ENCODE measurements around the gene MCF2L.
"Not testable (repeated sequence)": the region's sequence is repeated elsewhere in the genome, so short reads cannot be mapped to it uniquely, and the experiment has no call there.

The MCF2L gene

DNA sequence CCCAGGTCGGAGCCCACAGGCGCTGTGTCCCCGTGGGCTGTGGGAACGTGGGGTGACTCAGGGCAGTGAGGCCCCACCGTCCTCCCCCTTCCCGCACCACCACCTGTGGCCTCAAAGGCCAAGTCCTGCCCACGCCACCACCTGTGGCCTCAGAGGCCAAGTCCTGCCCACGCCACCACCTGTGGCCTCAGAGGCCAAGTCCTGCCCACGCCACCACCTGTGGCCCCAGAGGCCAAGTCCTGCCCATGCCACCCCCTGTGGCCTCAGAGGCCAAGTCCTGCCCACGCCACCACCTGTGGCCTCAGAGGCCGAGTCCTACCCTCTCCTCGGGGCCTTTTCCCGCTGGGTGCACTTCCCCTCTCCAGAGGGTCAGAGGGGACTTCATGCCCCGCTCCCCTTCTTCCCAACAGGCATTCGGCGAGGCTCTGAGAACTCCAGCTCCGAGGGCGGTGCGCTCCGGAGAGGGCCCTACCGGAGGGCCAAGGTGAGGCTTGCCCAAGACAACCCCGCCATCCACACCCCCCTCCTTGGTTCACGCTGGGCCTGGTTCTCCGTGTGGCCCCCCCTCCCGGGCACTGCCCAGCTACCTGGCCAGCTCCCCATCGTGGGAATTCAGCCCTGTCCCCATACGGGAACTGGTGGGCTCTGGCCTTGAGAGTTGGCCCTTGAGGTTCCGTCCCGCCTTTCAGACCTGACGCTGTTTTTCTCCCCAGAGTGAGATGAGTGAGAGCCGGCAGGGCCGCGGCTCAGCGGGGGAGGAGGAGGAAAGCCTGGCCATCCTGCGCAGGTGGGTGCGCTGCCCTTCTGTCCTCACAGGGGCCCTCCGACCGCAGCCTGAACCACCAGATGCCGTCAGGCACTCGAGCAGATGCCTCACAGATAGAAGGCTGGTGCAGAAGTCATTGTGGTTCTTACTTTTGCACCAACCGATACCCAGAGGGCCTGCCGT is 109.2 kb downstream of the MCF2L start:
- Mint-ChIP-seq H3K36me3 (ENCODE audit: low read depth) (no peaks in the 10 kb centered on the region), H3K9me3 (no peaks in the 10 kb centered on the region), H3K27me3 (no peaks in the 10 kb centered on the region), H3K27ac (no peak overlapping the region), H3K4me1 (ENCODE audit: low read depth) (no peaks in the 10 kb centered on the region), H3K4me3 (no peak overlapping the region)

DNA sequence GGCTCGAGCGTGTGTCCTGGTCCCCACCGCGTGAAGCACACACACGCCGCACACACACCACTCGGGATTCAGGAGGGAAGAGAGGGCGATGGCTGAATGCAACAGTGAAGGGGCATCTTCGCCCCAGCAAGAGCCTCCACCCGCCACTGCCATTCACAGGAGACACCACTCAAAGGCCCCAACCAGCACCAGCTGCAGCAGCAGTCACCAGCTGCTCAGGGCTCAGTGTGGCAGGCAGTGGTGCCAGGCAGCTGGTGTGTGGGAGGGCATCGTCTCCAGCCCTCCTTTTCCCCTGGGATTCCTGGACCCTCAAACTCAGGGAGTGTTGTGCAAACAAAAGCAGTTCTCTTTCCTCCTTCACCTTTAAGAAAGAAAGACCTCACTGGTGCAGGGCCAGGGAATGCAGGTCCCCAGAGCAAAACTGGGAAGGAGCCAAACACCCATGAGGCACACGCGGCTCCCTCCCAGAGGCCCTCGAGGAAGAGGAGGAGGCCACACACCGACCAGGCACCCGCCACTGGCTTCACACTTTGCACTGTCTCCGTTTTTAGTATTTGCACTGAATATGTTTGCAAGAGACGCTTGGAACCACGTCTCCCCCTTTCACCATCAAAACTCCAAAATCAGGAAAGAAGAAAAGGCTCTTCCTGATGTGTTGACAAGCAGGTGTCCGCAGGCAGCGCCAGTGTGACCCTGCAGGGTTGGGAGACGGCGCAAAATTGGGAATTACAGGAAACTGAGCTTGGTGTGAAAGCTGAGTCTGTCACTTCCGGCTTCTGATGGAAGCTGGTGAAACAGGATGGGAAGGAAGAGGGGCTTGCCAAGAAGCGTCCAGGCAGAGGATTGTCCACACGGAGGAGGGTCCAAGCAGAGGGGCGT is 110.1 kb downstream of the MCF2L start:
- no peaks in the 10 kb centered on the region for H3K9me3 Mint-ChIP-seq
- no peaks in the 10 kb centered on the region for H3K36me3 Mint-ChIP-seq (ENCODE audit: low read depth)
- no peak overlapping the region for H3K27ac Mint-ChIP-seq
- H3K4me3 Mint-ChIP-seq, result no peak overlapping the region
- no peaks in the 10 kb centered on the region for H3K27me3 Mint-ChIP-seq
- H3K4me1 Mint-ChIP-seq (ENCODE audit: low read depth), result no peaks in the 10 kb centered on the region

DNA sequence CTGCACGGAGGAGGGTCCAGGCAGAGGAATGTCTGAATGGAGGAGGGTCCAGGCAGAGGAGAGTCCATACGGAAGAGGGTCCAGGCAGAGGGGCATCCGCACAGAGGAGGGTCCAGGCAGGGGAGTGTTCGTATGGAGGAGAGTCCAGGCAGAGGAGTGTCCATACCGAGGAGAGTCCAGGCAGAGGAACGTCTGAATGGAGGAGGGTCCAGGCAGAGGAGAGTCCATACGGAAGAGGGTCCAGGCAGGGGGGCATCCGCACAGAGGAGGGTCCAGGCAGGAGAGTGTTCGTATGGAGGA is 110.7 kb downstream of the MCF2L start:
- not testable (repeated sequence) for H3K27ac Mint-ChIP-seq; H3K27me3 Mint-ChIP-seq; H3K4me3 Mint-ChIP-seq; H3K36me3 Mint-ChIP-seq (ENCODE audit: low read depth); H3K9me3 Mint-ChIP-seq; H3K4me1 Mint-ChIP-seq (ENCODE audit: low read depth)

DNA sequence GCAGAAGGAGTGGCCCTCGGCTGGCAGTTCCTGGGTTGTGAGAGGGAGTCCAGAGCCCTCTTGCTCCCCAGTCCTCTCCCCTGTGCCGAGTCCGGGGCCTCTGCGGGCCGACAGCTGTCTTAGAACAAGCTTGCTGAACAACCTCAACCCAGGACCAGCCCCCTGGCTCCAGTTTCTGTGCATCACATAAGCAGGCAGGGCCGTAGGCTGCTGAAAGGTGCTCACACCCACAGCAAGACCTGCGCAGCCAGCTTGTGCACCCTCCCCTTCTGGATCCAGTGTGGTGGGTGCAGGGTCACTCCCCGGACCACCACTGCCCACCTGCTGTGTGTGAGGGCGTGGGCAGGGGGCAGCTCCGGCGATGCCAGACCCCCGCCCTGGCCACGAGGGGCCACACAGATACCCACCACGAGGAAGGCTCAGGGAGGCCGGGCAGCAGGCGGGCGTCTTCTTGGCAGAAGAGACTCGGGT is 111.4 kb downstream of the MCF2L start:
- H3K27me3 Mint-ChIP-seq, result no peaks in the 10 kb centered on the region
- no peaks in the 10 kb centered on the region for H3K4me1 Mint-ChIP-seq (ENCODE audit: low read depth)
- H3K9me3 Mint-ChIP-seq, result no peaks in the 10 kb centered on the region
- no peak overlapping the region for H3K4me3 Mint-ChIP-seq
- H3K27ac Mint-ChIP-seq, result no peak overlapping the region
- no peaks in the 10 kb centered on the region for H3K36me3 Mint-ChIP-seq (ENCODE audit: low read depth)

DNA sequence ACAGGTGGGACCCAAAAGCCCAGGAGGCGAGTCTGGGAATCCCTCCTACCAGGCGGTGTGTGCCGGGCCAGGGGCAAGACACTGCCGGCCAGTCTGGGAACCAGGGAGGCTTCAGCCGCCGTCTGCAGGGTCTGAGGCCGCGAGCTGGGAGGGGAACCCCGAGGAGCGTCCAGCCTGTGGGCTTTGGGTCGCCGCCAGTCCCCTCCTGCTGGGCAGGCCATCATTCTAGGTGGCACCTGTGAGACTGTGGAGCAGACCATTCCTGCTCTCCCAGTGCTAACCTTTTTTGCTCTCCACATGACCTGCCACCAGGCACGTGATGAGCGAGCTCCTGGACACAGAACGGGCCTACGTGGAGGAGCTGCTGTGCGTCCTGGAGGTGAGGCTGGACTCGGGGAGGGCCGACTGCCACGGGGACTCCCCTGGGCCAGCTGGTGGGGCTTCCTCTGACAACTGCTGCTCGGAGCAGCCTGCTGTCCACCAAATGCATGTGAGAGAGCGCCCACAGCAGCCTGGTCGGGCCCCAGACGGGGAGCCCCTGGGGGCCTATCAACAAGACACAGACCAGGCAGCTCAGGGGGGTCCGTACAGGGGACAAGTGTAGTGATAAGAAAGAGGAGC is 112.0 kb downstream of the MCF2L start:
- Mint-ChIP-seq H3K4me1 (ENCODE audit: low read depth) (no peaks in the 10 kb centered on the region), H3K4me3 (no peak overlapping the region), H3K27me3 (no peaks in the 10 kb centered on the region), H3K36me3 (ENCODE audit: low read depth) (no peaks in the 10 kb centered on the region), H3K9me3 (no peaks in the 10 kb centered on the region), H3K27ac (no peak overlapping the region)

DNA sequence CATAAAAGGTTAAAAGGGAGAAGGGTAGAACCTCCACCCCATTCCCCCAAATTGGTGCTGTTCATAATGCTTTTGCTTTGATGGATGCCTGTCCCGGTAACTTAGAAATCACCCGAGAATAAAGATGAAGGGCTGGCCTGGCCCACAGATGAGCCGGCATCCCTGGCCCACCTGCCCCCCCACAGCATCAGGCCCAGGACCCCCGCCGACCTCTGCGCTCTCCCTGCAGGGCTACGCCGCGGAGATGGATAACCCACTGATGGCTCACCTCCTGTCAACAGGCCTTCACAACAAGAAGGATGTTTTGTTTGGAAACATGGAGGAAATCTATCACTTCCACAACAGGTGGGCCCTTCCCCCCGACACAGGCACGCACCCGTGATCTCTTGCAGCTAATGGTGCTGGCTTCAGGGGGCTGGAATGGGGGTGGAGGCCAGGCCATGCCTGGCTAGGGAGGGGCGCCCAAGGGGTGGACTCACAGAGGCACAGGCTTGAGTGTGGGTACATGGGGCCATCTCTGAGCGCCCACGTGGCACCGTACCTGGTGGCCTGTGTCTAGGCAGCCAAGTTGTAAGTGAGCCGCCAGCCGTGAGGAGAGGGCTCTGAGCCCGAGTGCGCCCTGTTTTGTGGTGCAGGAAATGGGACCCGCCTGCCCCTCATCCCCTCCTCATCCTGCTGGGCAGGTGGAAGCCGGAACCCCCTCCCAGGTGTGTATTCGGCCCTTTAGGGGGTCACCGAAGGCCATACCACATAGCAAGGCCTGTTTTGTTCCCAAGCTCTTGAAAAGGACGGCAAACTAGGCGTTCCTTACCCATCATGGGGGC is 113.4 kb downstream of the MCF2L start:
- Mint-ChIP-seq H3K36me3 (ENCODE audit: low read depth) (no peaks in the 10 kb centered on the region), H3K9me3 (no peaks in the 10 kb centered on the region), H3K27ac (no peak overlapping the region), H3K4me1 (ENCODE audit: low read depth) (no peaks in the 10 kb centered on the region), H3K4me3 (no peak overlapping the region), H3K27me3 (no peaks in the 10 kb centered on the region)

DNA sequence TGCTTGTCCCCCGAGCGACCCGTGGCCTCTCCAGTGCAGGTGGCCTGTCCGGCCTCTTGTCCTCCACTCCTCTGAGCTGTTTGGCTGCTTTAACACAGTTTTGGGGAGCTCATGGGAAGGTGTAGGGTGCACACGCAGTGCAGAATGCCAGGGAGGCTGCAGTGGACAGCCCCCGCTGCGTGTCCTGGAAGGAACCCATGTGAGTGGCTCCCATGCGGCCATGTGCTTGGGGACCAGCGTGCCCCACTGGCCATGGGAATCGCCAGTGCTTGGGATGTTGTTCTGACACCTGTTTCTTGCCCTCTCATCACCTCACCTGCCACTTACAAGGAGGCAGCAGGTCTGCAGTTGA is 114.0 kb downstream of the MCF2L start:
- no peaks in the 10 kb centered on the region for H3K9me3 Mint-ChIP-seq
- no peak overlapping the region for H3K27ac Mint-ChIP-seq
- H3K4me1 Mint-ChIP-seq (ENCODE audit: low read depth), result no peaks in the 10 kb centered on the region
- no peaks in the 10 kb centered on the region for H3K27me3 Mint-ChIP-seq
- H3K4me3 Mint-ChIP-seq, result no peak overlapping the region
- no peaks in the 10 kb centered on the region for H3K36me3 Mint-ChIP-seq (ENCODE audit: low read depth)

DNA sequence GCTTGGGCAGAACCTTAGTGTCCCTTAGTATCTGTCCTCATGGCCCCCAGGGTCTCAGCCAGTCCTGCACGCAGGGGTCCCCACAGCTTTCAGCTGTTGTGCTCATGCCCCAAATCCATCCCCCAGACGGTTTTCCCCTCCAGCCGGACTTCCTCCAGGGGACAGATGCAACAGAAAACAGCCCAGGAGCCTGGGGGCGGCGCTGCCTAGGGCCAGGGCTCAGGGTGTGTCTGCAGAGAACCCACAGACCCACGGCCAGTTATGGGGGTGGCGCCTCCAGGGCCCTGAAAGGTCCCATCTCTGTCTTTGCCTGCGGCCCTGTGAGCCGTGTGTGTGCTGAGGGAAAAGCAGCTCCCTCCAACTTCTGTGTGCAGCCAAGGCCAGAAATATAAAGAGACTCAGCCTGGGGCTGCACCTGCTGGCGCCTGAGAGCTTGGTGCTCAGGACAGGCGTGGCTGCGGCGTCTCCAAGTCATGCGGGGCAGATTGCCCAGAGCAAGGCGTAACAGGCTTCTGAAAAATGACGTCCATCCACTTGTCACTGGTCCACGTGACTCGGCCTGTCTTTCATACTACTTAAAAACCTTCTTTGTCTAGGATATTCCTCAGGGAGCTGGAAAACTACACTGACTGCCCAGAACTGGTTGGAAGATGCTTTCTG is 114.5 kb downstream of the MCF2L start:
- Mint-ChIP-seq H3K4me3 (no peak overlapping the region), H3K27me3 (no peaks in the 10 kb centered on the region), H3K9me3 (no peaks in the 10 kb centered on the region), H3K4me1 (ENCODE audit: low read depth) (no peaks in the 10 kb centered on the region), H3K36me3 (ENCODE audit: low read depth) (no peaks in the 10 kb centered on the region), H3K27ac (no peak overlapping the region)

DNA sequence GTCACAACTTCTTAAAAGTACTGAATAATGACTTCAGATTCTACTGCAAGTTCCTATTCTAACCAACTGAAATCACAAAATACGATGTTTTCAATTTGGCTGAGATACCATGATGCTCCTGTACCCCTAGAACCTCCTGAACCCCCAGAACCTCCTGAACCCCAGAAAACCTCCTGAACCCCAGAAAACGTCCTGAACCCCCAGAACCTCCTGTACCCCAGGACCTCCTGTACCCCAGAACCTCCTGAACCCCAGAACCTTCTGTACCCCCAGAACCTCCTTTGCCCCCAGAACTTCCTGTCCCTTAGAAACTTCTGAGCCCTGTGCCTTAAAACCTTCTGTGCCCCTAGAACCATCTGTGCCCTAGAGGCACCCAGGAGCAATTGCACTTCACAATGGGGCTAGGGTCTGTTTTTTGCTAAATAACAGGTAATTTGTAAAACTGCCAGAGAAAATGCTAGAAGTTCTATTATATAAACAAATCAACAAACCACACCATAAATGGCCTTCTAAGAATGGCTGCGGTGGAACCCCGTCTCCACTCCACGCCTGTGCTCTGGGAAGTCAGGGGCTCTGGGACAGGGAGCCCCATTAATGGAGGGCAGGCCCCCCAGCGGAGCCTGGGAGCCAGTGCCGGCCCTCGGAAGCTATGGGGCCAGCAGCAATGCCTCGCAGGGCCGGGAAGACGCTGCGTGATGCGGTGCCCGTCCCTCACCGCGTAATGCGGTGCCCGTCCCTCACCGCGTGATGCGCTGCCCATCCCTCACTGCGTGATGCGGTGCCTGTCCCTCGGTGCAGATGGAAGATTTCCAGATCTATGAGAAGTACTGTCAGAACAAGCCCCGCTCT is 115.3 kb downstream of the MCF2L start:
- Mint-ChIP-seq H3K9me3 (no peaks in the 10 kb centered on the region), H3K4me1 (ENCODE audit: low read depth) (no peaks in the 10 kb centered on the region), H3K27me3 (no peaks in the 10 kb centered on the region), H3K36me3 (ENCODE audit: low read depth) (no peaks in the 10 kb centered on the region), H3K4me3 (no peak overlapping the region), H3K27ac (no peak overlapping the region)

DNA sequence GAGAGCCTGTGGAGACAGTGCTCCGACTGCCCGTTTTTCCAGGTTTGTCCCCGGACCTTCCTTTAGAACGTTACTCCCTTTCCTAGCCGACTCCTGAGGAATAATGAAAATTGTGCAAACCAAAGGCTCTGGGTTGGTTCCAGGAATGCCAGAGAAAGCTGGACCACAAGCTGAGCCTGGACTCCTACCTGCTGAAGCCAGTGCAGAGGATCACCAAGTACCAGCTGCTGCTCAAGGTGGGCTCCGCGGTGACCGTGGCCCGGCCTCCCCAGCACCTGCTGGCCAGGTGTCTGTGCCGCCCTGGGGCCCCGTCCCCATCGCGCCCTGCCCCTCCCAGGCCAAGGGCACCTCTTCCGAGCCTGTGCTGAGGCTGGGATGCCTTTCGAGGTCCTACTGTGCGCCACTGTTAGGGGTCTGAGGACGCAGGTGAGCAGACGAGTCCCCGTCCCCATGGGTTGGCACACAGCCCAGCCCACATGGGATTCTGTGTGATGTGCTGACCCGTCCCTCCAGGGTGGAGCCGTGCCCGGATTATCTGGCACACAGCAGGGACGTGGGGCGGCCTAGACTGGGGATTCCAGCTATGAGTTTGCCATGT is 116.0 kb downstream of the MCF2L start:
- Mint-ChIP-seq H3K27ac (no peak overlapping the region), H3K4me3 (no peak overlapping the region), H3K4me1 (ENCODE audit: low read depth) (no peaks in the 10 kb centered on the region), H3K27me3 (no peaks in the 10 kb centered on the region), H3K9me3 (no peaks in the 10 kb centered on the region), H3K36me3 (ENCODE audit: low read depth) (no peaks in the 10 kb centered on the region)

DNA sequence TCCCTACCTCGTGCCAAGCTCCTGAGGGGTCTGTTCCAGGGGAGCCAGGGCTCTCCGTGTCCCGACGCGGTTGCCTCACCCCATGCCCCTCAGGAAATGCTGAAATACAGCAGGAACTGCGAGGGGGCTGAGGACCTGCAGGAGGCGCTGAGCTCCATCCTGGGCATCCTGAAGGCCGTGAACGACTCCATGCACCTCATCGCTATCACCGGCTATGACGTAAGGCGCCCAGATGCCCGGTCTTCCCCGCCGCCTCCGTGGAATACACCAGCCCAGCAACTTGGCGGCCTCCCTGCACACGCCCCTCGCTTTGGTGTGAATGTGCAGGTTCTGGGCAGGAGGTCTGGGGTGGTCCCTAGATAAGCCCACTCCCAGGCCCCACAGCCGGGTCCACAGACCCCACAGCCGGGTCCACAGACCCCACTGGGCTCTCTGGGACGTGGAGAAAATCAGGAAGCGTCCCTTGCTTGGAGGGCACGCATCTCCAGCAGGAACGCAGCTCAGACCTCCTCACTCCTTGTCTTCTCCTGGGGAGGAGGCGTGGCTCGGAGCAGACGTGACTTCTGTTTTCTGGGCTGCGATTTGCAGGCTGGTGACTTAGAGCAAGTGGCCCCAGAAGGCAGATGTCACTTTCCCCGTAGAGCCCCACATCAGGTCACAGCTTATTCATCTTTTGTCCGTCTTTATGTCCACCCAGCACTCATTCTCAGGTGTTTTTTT is 117.2 kb downstream of the MCF2L start:
- no peaks in the 10 kb centered on the region for H3K9me3 Mint-ChIP-seq
- no peak overlapping the region for H3K27ac Mint-ChIP-seq
- no peaks in the 10 kb centered on the region for H3K4me1 Mint-ChIP-seq (ENCODE audit: low read depth)
- no peak overlapping the region for H3K4me3 Mint-ChIP-seq
- no peaks in the 10 kb centered on the region for H3K36me3 Mint-ChIP-seq (ENCODE audit: low read depth)
- no peaks in the 10 kb centered on the region for H3K27me3 Mint-ChIP-seq

DNA sequence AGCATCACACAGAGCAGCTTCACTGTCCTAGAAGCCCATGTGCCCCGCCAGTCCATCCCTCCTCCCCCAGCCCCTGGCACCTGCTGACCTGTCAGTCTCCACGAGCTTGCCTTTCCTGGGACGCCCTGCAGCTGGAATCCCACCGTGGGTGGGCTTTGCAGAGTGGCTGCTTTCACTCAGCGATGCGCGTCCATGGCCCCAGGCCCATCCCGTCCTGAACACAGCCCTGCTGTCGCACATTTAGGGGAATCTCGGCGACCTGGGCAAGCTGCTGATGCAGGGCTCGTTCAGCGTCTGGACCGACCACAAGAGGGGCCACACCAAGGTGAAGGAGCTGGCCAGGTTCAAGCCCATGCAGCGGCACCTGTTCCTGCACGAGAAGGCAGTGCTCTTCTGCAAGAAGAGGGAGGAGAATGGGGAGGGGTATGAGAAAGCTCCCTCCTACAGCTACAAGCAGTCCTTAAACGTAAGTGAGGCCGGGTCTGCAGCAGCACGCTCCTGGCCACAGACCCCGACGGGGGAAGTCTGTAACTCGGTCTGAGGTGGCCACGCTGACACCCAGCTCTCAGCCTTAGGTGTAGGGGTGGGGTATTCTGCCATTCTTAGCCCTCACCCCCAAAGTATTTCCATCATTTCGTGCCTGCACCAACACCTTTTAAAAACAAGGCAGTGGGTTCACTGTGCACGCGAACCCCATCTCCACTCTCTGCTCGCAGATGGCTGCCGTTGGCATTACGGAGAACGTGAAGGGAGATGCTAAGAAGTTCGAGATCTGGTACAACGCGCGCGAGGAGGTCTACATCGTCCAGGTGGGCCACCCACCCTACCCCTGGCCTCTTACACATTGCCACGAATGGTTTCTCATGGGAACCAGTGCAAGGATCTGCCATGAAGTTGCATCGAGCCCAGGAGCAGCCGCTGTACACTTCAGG is 118.2 kb downstream of the MCF2L start:
- Mint-ChIP-seq H3K9me3 (no peaks in the 10 kb centered on the region), H3K27ac (no peak overlapping the region), H3K27me3 (no peaks in the 10 kb centered on the region), H3K4me3 (no peak overlapping the region), H3K4me1 (ENCODE audit: low read depth) (no peaks in the 10 kb centered on the region), H3K36me3 (ENCODE audit: low read depth) (no peaks in the 10 kb centered on the region)

All from stimulated activated naive CD8-positive, alpha-beta T cell treated with anti-CD3 and anti-CD28 coated beads, Interleukin-15, Interleukin-2, amounts not matched to agents 100 ng/mL and 50 ng/mL, for 24 hours (primary cell).